Suprapubic skin (tissue), 3 donors: ENCODE results near the gene NRCAM.

Source experiments
- CTCF ChIP-seq, 2 donors: fragments of 200-600 bp in 1 of 2; fragments of 450-650 bp in 1 of 2; sonication (generic) in 1 of 2; IDR thresholded peaks; one replicate each; pipeline ENCODE4 v1.5.1; 2016 to 2019; ENCODE audit warnings: antibody characterized with exemption in 2 of 2, mild to moderate bottlenecking in 1 of 2, moderate library complexity in 1 of 2
- EP300 ChIP-seq: sonication (generic); formaldehyde crosslinking; IDR thresholded peaks from one replicate; pipeline ENCODE4 v1.6.1; 2017; ENCODE audit warnings: antibody characterized with exemption
- POLR2A ChIP-seq, 2 donors: fragments of 450-650 bp; IDR thresholded peaks; one replicate each; pipeline ENCODE4 v1.6.1; 2017; ENCODE audit warnings: antibody characterized with exemption in 2 of 2, mild to moderate bottlenecking in 2 of 2, moderate library complexity in 2 of 2

DNA sequence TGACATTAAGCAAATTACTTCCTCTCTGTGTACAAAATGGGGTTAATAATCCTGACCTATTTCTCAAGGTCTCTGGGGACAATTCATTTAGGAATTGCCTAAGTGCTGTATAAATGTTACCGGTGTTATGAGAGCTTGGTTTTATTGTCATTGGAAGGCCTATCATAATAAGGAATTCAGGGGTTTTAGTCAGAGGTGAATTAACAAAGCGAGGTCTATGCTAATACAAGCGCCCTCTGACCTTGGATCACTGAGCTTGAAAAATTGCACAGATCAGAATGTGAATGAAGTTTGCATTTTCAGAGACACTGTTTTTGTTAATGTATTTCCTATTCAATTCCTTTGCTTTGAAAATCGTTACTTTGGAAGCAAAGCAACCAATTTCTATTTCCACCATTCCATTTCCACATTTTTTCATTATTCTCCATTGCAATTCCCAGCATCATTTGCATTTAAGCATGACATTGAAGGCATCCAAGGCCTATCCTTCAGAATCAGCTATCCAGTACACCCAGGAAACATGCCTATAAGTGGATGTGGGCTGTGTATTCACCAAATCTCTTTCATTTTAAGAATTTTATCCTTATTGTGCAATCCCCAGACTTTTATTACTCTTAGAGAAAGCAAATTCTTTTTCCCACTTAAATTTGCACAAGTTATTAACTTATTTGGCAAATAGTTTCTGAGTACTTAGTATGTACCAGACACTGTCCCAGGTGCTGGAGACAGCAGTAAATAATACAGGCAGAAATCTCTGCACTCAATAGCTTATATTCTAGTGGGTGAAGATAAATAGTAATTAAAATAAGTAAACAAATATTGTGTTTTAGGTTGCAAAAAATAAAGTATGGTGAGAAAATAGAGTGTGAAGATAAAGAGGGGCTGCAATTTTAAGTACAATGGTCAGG, 133.1 kb downstream of the NRCAM start:
- TF ChIP-seq CTCF (IDR thresholded peaks at IDR 0.05) (no peak), POLR2A (IDR thresholded peaks at IDR 0.05) (no peak), EP300 (no peak)
